Measurements from ENCODE around the gene SFXN4. TPM values are rescaled to one million over a fixed set of nuclear protein-coding genes. Genes with fewer than 3 reads are reported as not detected.

The SFXN4 gene
- total and polyA plus RNA-seq, 2 experiments from 2014 or later, result 18.6 to 22.3 TPM

DNA sequence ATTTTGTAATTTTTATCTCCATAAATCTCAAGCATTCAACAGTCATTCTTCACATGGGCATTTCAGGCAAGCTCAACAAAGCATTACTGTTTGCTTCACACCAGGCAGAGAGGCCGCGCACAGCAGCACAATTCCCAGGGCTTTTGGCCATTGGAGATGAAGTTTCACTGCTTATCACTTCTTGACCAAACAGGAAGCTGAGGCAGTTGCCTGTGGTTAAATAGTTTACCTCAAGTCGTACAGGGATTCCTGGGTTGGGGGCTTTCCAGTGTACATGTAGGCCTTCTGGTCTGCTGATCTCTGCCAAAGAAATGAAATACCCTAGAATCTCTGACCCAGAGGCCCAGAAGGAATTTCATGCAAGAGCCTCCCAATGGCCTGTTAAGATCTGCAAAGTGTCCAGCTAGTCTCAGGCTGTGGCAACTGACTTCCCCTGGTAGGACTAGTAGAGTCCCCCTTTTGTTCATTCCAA is 24.3 kb upstream of the SFXN4 start:
- Mint-ChIP-seq H3K27me3 (ENCODE audit: insufficient read depth, low read depth, poor library complexity) (peaks cover 4% of the 10 kb centered on the region), H3K4me3 (no peak overlapping the region), H3K9me3 (no peaks in the 10 kb centered on the region), H3K4me1 (no peaks in the 10 kb centered on the region), H3K36me3 (ENCODE audit: low read depth) (no peaks in the 10 kb centered on the region), H3K27ac (no peak overlapping the region)
- H3K36me3 ChIP-seq (ENCODE audit: insufficient read depth), result no peaks in the 10 kb centered on the region
- no peaks in the 10 kb centered on the region for H3F3A ChIP-seq (replicated peaks; ENCODE audit: low read depth)
- H3K4me3 ChIP-seq, result no peak overlapping the region
- H4K20me1 ChIP-seq (replicated peaks; ENCODE audit: insufficient read depth), result no peaks in the 10 kb centered on the region
- H3K27me3 ChIP-seq (ENCODE audit: insufficient read depth), result no peaks in the 10 kb centered on the region
- H3K4me2 ChIP-seq, result no peak overlapping the region
- H2AFZ ChIP-seq, result no peak overlapping the region
- no peaks in the 10 kb centered on the region for H3K4me1 ChIP-seq (ENCODE audit: insufficient read depth)
- H3K9me2 ChIP-seq (ENCODE audit: insufficient read depth), result no peaks in the 10 kb centered on the region
- H3K27ac ChIP-seq (ENCODE audit: low read depth), result no peak overlapping the region
- ATAC-seq (no peak), DNase-seq (ENCODE audit: low spot score) (no peak)
- TF ChIP-seq POLR2AphosphoS5 (IDR thresholded peaks at IDR 0.05; ENCODE audit: low read depth) (no peak), ZNF114 (CRISPR knock-in tag; IDR thresholded peaks at IDR 0.05) (no peak), JUNB (IDR thresholded peaks at IDR 0.05; ENCODE audit: unreplicated experiment) (no peak), CREB1 (CRISPR knock-in tag; IDR thresholded peaks at IDR 0.05; ENCODE audit: low read depth) (no peak), EZH2 (IDR thresholded peaks at IDR 0.05; ENCODE audit: low read depth, unreplicated experiment) (no peak), ZNF331 (CRISPR knock-in tag; IDR thresholded peaks at IDR 0.05; ENCODE audit: low read depth) (no peak)
- TF ChIP-seq, protein P1, sequence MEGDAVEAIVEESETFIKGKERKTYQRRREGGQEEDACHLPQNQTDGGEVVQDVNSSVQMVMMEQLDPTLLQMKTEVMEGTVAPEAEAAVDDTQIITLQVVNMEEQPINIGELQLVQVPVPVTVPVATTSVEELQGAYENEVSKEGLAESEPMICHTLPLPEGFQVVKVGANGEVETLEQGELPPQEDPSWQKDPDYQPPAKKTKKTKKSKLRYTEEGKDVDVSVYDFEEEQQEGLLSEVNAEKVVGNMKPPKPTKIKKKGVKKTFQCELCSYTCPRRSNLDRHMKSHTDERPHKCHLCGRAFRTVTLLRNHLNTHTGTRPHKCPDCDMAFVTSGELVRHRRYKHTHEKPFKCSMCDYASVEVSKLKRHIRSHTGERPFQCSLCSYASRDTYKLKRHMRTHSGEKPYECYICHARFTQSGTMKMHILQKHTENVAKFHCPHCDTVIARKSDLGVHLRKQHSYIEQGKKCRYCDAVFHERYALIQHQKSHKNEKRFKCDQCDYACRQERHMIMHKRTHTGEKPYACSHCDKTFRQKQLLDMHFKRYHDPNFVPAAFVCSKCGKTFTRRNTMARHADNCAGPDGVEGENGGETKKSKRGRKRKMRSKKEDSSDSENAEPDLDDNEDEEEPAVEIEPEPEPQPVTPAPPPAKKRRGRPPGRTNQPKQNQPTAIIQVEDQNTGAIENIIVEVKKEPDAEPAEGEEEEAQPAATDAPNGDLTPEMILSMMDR (conservative IDR thresholded peaks at IDR 0.05; ENCODE audit: low read depth in 2 of 2), result no peak
- TF ChIP-seq, protein P2, sequence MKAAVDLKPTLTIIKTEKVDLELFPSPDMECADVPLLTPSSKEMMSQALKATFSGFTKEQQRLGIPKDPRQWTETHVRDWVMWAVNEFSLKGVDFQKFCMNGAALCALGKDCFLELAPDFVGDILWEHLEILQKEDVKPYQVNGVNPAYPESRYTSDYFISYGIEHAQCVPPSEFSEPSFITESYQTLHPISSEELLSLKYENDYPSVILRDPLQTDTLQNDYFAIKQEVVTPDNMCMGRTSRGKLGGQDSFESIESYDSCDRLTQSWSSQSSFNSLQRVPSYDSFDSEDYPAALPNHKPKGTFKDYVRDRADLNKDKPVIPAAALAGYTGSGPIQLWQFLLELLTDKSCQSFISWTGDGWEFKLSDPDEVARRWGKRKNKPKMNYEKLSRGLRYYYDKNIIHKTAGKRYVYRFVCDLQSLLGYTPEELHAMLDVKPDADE (IDR thresholded peaks at IDR 0.05), result no peak
- TF ChIP-seq, protein P3, sequence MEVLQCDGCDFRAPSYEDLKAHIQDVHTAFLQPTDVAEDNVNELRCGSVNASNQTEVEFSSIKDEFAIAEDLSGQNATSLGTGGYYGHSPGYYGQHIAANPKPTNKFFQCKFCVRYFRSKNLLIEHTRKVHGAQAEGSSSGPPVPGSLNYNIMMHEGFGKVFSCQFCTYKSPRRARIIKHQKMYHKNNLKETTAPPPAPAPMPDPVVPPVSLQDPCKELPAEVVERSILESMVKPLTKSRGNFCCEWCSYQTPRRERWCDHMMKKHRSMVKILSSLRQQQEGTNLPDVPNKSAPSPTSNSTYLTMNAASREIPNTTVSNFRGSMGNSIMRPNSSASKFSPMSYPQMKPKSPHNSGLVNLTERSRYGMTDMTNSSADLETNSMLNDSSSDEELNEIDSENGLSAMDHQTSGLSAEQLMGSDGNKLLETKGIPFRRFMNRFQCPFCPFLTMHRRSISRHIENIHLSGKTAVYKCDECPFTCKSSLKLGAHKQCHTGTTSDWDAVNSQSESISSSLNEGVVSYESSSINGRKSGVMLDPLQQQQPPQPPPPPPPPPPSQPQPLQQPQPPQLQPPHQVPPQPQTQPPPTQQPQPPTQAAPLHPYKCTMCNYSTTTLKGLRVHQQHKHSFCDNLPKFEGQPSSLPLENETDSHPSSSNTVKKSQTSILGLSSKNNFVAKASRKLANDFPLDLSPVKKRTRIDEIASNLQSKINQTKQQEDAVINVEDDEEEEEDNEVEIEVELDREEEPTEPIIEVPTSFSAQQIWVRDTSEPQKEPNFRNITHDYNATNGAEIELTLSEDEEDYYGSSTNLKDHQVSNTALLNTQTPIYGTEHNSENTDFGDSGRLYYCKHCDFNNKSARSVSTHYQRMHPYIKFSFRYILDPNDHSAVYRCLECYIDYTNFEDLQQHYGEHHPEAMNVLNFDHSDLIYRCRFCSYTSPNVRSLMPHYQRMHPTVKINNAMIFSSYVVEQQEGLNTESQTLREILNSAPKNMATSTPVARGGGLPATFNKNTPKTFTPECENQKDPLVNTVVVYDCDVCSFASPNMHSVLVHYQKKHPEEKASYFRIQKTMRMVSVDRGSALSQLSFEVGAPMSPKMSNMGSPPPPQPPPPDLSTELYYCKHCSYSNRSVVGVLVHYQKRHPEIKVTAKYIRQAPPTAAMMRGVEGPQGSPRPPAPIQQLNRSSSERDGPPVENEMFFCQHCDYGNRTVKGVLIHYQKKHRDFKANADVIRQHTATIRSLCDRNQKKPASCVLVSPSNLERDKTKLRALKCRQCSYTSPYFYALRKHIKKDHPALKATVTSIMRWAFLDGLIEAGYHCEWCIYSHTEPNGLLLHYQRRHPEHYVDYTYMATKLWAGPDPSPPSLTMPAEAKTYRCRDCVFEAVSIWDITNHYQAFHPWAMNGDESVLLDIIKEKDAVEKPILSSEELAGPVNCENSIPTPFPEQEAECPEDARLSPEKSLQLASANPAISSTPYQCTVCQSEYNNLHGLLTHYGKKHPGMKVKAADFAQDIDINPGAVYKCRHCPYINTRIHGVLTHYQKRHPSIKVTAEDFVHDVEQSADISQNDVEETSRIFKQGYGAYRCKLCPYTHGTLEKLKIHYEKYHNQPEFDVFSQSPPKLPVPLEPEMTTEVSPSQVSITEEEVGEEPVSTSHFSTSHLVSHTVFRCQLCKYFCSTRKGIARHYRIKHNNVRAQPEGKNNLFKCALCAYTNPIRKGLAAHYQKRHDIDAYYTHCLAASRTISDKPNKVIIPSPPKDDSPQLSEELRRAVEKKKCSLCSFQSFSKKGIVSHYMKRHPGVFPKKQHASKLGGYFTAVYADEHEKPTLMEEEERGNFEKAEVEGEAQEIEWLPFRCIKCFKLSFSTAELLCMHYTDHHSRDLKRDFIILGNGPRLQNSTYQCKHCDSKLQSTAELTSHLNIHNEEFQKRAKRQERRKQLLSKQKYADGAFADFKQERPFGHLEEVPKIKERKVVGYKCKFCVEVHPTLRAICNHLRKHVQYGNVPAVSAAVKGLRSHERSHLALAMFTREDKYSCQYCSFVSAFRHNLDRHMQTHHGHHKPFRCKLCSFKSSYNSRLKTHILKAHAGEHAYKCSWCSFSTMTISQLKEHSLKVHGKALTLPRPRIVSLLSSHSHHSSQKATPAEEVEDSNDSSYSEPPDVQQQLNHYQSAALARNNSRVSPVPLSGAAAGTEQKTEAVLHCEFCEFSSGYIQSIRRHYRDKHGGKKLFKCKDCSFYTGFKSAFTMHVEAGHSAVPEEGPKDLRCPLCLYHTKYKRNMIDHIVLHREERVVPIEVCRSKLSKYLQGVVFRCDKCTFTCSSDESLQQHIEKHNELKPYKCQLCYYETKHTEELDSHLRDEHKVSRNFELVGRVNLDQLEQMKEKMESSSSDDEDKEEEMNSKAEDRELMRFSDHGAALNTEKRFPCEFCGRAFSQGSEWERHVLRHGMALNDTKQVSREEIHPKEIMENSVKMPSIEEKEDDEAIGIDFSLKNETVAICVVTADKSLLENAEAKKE (CRISPR knock-in tag; IDR thresholded peaks at IDR 0.05), result no peak
- no peaks in the 10 kb centered on the region for H3K79me2 ChIP-seq (replicated peaks; ENCODE audit: insufficient read depth)
